H54 (cell line): ENCODE results near the gene MRAP2.

Experiments
- DNase-seq: peaks from one replicate; pipeline ENCODE4 v3.0.0; 2011; ENCODE audit warnings: low spot score, mixed read lengths; ENCODE audit not compliant: insufficient read length
- FAIRE-seq: peaks from 3 replicates; lab custom pipeline; 2011; peaks lifted over from hg19 to GRCh38; lab: Jason Lieb, UNC
- POLR2A ChIP-seq: IDR thresholded peaks from 2 replicates; pipeline ENCODE4 v1.6.1; 2011; ENCODE audit warnings: low read depth, mild to moderate bottlenecking, low read length

MRAP2 gene

DNA sequence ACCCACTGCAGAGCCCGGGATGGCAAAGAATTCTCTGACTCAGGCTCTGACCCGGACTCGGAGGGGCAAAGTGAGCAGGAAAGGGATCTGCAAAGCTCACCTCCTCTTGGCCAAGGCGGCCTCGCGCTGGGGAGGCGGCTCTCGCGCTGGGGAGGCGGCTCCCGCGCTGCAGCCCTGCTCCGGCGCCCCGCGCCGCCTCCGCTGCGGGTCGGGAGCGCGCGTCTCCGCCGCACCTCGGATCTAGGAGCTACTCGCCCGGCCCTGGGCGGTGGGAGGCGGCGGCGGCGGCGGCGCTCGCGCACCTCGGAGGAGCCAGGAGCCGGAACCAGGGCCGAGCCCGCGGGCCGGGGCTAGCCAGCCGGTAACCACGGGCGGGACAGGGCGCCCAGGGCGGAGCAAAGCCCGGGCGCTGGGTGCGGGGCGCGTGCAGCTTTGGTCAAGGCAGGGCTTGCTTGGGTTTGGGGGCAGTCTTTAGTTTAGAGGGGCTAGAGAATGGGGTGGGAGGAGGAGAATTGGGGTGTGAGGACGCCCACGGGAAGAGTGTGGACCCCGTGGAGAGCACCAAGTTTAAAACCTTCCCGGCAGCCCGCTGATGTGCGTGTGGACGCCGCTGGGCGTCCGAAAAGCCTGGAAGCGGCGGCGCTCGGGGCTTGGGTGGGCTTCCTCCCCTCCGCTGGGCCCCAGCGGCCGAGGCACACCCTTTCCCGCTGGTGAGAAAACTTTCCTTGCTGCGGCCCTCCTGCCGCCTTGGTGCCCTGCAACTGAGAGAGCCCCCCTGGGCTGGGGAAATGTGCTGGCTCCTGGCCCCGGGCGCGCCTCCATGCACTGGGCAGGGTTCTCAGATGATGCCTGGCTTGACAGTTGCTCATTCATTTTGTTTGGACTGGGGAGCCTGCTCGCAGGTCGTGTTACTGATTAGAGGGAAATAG is at the start of gene MRAP2:
TSS of gene MRAP2 (plus strand) at position 250 of the 929 bp plus-strand sequence. CDS start 21,547 bp downstream, outside the sequence.
- TF ChIP-seq POLR2A: no peak
- peak; percentile 18 for DNase-seq
- no peak for FAIRE-seq

GRCh38 chr6:83984411-83984810 is 49.2 kb upstream of the MRAP2 start:
- no peak for FAIRE-seq
- DNase-seq: no peak
- TF ChIP-seq POLR2A: no peak

DNA sequence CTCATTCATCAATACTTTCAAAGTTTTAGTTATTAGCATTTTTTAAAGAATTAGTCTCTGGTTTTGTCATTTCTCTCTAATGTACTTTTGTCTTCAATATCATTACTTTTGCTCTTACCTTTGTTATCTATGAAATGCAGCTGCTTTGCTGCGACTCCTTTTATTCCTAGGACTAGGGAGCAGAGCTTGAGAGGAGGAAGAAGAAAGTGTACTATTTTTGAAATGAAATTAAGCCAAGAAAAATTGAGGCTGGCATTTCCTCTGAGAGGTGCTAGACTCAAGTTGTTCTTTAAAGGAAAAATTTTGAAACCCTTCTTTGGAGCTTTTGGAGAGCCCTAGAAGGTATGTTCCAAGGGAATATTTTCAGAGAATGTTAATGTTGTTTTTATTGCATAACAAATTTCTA is 48.3 kb upstream of the MRAP2 start:
- no peak for FAIRE-seq
- no peak for DNase-seq
- TF ChIP-seq POLR2A: no peak

DNA sequence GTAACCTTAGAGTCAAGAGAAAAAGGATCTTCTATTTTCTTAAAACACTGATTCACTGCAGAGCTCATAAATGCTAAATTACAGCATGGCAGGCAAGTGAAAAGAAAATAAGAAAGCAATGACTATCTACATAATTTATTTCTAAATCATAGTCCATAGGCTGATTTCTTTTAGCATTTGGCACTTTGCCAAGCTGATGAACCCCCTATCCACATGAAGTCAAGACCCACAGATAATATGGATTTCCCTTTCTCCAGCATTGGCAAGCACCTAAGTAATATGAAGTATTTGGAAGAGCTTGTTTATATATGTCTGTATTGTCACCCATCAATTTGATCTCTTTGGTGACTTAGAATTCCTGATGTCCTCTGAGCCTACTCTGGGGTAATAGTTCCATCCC is 47.9 kb upstream of the MRAP2 start:
- TF ChIP-seq POLR2A: no peak
- FAIRE-seq: no peak
- no peak for DNase-seq

DNA sequence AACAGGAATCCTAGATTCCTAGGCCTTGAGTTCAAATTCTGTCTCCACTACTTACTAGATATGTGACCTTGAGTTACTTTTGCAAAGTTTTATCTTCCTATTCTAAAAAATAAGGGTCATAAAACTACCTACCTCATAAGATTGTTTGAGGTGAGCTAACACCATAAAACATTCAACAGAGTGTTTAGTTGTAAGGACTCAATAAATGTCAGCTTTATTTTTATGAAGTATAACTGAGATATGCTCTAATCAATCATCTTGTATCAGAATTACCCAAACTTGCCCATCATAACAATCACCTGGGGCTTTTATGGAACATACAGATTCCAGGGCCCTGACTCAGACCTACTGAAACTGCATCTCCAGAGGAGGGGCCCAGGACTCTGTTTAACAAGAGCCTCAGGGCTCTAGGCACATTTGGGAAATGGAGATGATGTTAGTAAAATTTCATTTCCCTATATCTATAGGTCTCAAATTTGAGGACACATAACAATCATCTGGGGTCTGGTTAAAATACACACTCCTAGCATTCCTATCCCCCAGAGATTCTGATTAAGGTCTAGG is 35.5 kb upstream of the MRAP2 start:
- DNase-seq (no peak), FAIRE-seq (no peak)
- TF ChIP-seq POLR2A: no peak

- DNase-seq: no peak
- no peak for FAIRE-seq
Measured at GRCh38 chr6:84001119-84001518, 32.5 kb upstream of the MRAP2 start.

GRCh38 chr6:84002226-84002625 is 31.3 kb upstream of the MRAP2 start:
- no peak for TF ChIP-seq POLR2A
- DNase-seq: no peak
- FAIRE-seq: no peak

More at GRCh38 chr6:84001119-84001518, 32.5 kb upstream of the MRAP2 start:
- no peak for TF ChIP-seq POLR2A

- TF ChIP-seq POLR2A: no peak
- no peak for FAIRE-seq
Measured at GRCh38 chr6:84003131-84003530, 30.4 kb upstream of the MRAP2 start.

DNA sequence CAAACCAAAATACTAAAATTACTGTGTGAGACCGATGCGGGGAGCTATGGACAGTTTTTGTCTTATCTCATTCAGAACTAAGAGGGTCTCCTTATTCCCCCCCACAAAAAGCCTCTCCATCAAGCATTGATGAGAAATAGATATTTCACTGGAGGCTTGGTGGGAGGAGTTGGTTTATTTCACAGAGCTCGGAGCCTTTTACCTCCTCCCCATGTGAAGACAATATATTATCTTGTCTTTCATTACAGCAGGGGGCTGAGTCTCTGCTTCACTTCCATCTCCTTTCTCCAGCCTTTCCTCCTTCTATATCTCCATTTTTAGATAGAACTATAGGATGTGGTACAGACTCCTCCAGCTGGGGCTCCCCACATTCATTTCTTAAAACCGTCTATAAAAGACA is 29.9 kb upstream of the MRAP2 start:
- TF ChIP-seq POLR2A: no peak
- DNase-seq (no peak), FAIRE-seq (no peak)

More at GRCh38 chr6:84003131-84003530, 30.4 kb upstream of the MRAP2 start:
- DNase-seq: no peak

DNA sequence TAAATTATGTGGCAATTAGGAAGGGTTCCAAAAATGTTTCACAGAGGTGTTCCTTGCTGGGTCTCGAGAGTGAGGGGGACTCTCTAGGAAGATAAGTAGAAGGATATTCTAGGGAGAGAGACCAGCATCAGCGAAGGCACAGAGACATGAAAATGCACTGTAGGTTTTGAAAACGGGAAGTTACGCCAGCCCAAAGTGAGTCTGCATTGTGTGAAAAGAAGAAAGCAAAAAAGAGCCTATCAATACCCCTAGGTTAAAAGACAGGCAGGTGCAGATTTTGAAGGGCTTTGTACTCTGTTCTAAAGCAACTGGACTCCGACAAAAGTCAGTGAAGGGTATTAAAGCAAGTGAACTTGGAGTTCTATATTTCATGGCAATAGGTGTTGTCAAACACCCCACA is 25.7 kb upstream of the MRAP2 start:
- DNase-seq (no peak), FAIRE-seq (no peak)
- no peak for TF ChIP-seq POLR2A

DNA sequence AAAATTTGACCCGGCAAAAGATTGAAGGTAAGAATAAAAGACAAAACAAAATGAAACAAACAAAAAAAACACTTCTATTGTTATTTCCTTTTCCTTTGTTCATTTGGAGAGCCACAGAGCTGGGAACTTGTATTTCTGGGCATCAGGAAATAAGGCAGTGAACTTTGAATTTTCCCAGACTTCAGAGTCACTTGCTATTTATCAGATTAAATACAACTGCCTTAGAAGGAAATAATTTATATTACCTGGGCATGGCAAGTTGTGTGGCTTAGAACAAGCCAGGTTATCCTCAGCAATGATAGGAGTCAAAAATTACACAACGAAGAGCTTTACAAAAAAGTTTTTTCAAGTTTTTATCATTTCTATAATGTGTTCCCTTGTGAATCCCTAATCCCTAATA is 20.2 kb upstream of the MRAP2 start:
- TF ChIP-seq POLR2A: no peak
- no peak for FAIRE-seq
- no peak for DNase-seq

- no peak for FAIRE-seq
- no peak for DNase-seq
- TF ChIP-seq POLR2A: no peak
Measured at GRCh38 chr6:84013931-84014330, 19.6 kb upstream of the MRAP2 start.

GRCh38 chr6:84016029-84016428 is 17.5 kb upstream of the MRAP2 start:
- no peak for TF ChIP-seq POLR2A
- DNase-seq: no peak
- FAIRE-seq: no peak

DNA sequence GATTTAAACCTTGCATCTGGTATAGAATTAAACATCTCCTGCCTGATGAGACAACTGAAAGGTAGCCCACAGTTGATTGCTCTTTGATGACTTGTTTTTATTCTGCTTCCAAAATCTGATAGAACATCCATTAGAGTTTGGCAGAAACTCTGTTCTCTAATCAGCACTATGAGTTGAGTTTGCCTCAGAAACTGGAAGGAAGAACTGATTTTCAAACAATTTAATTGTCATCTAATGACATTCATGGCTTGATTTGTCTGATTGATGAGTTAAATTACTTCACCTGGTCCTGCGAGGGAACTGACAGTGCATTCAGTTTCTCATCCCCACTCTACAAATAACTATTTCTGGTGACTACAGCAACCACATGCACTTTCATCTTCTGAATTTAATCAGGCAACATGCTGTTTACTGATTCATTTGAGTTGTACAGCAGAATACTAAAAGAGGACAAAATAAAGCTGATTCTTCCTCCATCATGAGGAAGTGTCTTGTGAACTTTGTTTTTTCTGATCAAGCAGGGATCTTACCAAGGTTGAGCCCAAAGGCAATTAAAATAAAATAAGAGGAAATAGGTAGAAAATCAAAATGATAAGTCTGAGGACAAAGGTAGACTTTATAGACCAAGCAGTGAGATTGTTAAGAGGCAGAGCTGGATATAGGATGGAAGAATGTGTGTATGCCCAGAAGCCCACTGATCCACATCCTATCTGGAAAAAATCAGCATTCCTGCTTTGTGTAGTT is 15.7 kb upstream of the MRAP2 start:
- FAIRE-seq (no peak), DNase-seq (no peak)
- TF ChIP-seq POLR2A: no peak
